Measurements from ENCODE around the gene ACAP3.

The ACAP3 gene

GRCh38 chr1:1318777-1319645 lies 11.3 kb upstream of the ACAP3 start:
- TF ChIP-seq GATA3 (IDR thresholded peaks at IDR 0.05; ENCODE audit: low read depth, low read length) (no peak), GATA2 (IDR thresholded peaks at IDR 0.05; ENCODE audit: low read depth, low read length) (no peak)

GRCh38 chr1:1318131-1318652 lies 10.5 kb upstream of the ACAP3 start:
- no peak for TF ChIP-seq GATA3 (IDR thresholded peaks at IDR 0.05; ENCODE audit: low read depth, low read length)
- TF ChIP-seq GATA2 (IDR thresholded peaks at IDR 0.05; ENCODE audit: low read depth, low read length) = no peak

GRCh38 chr1:1317420-1317819 lies 9.7 kb upstream of the ACAP3 start:
- no peak for TF ChIP-seq GATA2 (IDR thresholded peaks at IDR 0.05; ENCODE audit: low read depth, low read length)
- no peak for TF ChIP-seq GATA3 (IDR thresholded peaks at IDR 0.05; ENCODE audit: low read depth, low read length)

GRCh38 chr1:1315435-1315954 lies 7.8 kb upstream of the ACAP3 start:
- TF ChIP-seq GATA3 (IDR thresholded peaks at IDR 0.05; ENCODE audit: low read depth, low read length) (no peak), GATA2 (IDR thresholded peaks at IDR 0.05; ENCODE audit: low read depth, low read length) (no peak)

- TF ChIP-seq GATA2 (IDR thresholded peaks at IDR 0.05; ENCODE audit: low read depth, low read length) = no peak
- TF ChIP-seq GATA3 (IDR thresholded peaks at IDR 0.05; ENCODE audit: low read depth, low read length) = no peak
These were observed 7.1 kb upstream of the ACAP3 start for GRCh38 chr1:1314678-1315335.

- TF ChIP-seq GATA2 (IDR thresholded peaks at IDR 0.05; ENCODE audit: low read depth, low read length) = no peak
- no peak for TF ChIP-seq GATA3 (IDR thresholded peaks at IDR 0.05; ENCODE audit: low read depth, low read length)
These were observed 6.5 kb upstream of the ACAP3 start for GRCh38 chr1:1314237-1314586.

GRCh38 chr1:1313500-1314236 lies 5.9 kb upstream of the ACAP3 start:
- TF ChIP-seq GATA3 (IDR thresholded peaks at IDR 0.05; ENCODE audit: low read depth, low read length) = no peak
- no peak for TF ChIP-seq GATA2 (IDR thresholded peaks at IDR 0.05; ENCODE audit: low read depth, low read length)

- TF ChIP-seq GATA3 (IDR thresholded peaks at IDR 0.05; ENCODE audit: low read depth, low read length) = no peak
- no peak for TF ChIP-seq GATA2 (IDR thresholded peaks at IDR 0.05; ENCODE audit: low read depth, low read length)
These were observed 5.0 kb upstream of the ACAP3 start for GRCh38 chr1:1312450-1313314.

GRCh38 chr1:1311107-1312104 lies 3.7 kb upstream of the ACAP3 start:
- TF ChIP-seq GATA2 (IDR thresholded peaks at IDR 0.05; ENCODE audit: low read depth, low read length) (no peak), GATA3 (IDR thresholded peaks at IDR 0.05; ENCODE audit: low read depth, low read length) (no peak)

GRCh38 chr1:1310476-1311053 lies 2.8 kb upstream of the ACAP3 start:
- TF ChIP-seq GATA3 (IDR thresholded peaks at IDR 0.05; ENCODE audit: low read depth, low read length) (no peak), GATA2 (IDR thresholded peaks at IDR 0.05; ENCODE audit: low read depth, low read length) (no peak)

- TF ChIP-seq GATA2 (IDR thresholded peaks at IDR 0.05; ENCODE audit: low read depth, low read length) (no peak), GATA3 (IDR thresholded peaks at IDR 0.05; ENCODE audit: low read depth, low read length) (no peak)
These were observed 2.3 kb upstream of the ACAP3 start for GRCh38 chr1:1310109-1310385.
